BE2C (cell line): Measurements from ENCODE around the gene ZNF385B.
"Not testable (repeated sequence)": the region's sequence is repeated elsewhere in the genome, so short reads cannot be mapped to it uniquely, and the experiment has no call there.

Experiments
- DNase-seq: peaks from one replicate; pipeline ENCODE4 v3.0.0-alpha.2; 2020
- H3K27me3 ChIP-seq: fragments of 250-450 bp; sonication (Bioruptor Pico); 2 replicates; pipeline ENCODE4 v1.5.1; 2020; ENCODE audit warnings: mild to moderate bottlenecking
- H3K36me3 ChIP-seq: fragments of 250-450 bp; sonication (Bioruptor Pico); 2 replicates; pipeline ENCODE4 v1.5.1; 2020; ENCODE audit warnings: mild to moderate bottlenecking
- H3K4me1 ChIP-seq: fragments of 250-450 bp; sonication (Bioruptor Pico); 2 replicates; pipeline ENCODE4 v1.5.1; 2020
- H3K4me3 ChIP-seq: 2 replicates; pipeline ENCODE4 v1.5.1; 2011; ENCODE audit warnings: low read depth, low read length
- H3K9me3 ChIP-seq: fragments of 250-450 bp; sonication (Bioruptor Pico); 2 replicates; pipeline ENCODE4 v1.5.1; 2020
- TF ChIP-seq, protein P1 (sequence below): IDR thresholded peaks from 2 replicates; pipeline ENCODE4 v1.5.1; 2012; ENCODE audit warnings: mild to moderate bottlenecking, low read depth, low read length

ZNF385B gene

DNA sequence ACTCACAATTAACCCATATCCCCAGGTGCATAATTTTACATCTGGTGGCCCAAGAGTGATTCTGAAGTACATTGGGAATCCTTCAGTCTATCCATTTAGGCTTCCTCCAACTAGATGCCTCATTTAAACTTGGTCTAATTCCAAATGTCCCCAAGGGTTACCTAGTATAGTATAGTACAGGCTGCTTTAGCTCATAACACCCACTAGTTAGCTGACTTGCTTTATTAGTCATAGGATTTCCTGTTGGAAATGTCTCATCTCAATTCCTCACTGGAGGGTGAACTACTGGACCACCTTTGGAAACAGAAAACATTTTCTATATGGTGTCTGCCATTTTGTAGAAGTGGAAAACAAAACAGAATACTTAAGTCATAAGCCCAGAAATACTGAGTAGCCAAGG lies 394.3 kb downstream of the ZNF385B start:
- Histone ChIP-seq H3K9me3 (no peaks in the 10 kb centered on the region), H3K36me3 (no peaks in the 10 kb centered on the region), H3K4me3 (no peak overlapping the region), H3K27me3 (no peaks in the 10 kb centered on the region), H3K4me1 (no peaks in the 10 kb centered on the region)
- TF ChIP-seq, protein P1, sequence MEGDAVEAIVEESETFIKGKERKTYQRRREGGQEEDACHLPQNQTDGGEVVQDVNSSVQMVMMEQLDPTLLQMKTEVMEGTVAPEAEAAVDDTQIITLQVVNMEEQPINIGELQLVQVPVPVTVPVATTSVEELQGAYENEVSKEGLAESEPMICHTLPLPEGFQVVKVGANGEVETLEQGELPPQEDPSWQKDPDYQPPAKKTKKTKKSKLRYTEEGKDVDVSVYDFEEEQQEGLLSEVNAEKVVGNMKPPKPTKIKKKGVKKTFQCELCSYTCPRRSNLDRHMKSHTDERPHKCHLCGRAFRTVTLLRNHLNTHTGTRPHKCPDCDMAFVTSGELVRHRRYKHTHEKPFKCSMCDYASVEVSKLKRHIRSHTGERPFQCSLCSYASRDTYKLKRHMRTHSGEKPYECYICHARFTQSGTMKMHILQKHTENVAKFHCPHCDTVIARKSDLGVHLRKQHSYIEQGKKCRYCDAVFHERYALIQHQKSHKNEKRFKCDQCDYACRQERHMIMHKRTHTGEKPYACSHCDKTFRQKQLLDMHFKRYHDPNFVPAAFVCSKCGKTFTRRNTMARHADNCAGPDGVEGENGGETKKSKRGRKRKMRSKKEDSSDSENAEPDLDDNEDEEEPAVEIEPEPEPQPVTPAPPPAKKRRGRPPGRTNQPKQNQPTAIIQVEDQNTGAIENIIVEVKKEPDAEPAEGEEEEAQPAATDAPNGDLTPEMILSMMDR, result no peak
- no peak for DNase-seq

DNA sequence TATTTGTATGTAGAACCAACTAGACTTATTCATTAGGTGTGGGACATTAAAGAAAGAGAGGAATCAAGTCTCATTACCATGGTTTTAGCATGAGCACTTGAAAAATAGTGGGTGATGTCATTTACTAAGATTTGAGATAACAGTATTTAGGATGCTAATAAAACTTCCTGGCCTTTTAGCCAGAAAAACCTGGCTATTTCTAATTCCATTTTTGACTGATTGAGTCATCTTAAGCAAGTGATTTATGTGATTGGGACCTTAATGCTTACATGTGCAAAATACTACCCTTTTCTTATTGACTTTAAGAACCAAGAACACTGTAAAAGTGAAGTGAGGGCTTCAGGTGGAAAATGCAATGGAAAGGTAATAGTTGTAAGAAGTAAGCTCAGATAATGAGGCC lies 400.0 kb downstream of the ZNF385B start:
- TF ChIP-seq, protein P1, result no peak
- H3K36me3 ChIP-seq, result no peaks in the 10 kb centered on the region
- no peak overlapping the region for H3K4me3 ChIP-seq
- no peaks in the 10 kb centered on the region for H3K4me1 ChIP-seq
- no peak for DNase-seq
- H3K27me3 ChIP-seq, result no peaks in the 10 kb centered on the region
- no peaks in the 10 kb centered on the region for H3K9me3 ChIP-seq

DNA sequence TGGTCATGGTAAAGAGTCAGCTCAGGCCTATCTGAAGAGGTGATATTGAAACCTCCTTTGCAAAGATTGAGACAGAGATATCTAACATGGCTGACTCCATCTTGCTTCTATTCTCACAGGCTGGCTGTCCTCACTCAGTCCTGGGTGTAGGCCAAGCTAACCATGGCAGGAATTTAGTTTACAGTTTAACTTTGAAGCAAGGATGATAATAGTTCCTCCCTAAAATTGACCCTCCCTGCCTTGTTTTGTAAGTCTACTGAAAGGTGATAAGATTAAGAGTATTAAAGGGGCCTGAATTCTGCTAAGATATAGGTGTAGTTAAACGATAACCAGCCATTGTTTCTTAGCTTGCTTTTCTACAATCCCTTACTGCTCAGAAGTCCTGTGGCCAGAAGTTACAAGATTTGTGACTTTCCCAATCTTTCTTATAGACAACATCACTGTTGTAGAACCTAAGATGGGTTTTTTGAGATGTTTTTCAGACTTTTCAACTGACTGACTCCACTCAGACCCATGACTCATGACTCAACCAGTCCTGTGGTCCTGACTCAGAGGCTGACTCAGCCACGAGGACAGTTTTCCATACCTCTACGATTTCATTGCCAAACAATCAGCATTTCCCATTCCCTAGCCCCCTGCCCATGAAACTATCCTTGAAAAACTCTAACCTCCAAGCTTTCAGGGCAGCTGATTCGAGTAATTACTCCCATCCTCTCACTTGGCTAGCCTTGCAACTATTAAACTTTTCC lies 401.1 kb downstream of the ZNF385B start:
- Histone ChIP-seq H3K27me3 (no peaks in the 10 kb centered on the region), H3K4me1 (no peaks in the 10 kb centered on the region), H3K36me3 (no peaks in the 10 kb centered on the region), H3K9me3 (no peaks in the 10 kb centered on the region), H3K4me3 (no peak overlapping the region)
- no peak for DNase-seq
- TF ChIP-seq, protein P1, result no peak

DNA sequence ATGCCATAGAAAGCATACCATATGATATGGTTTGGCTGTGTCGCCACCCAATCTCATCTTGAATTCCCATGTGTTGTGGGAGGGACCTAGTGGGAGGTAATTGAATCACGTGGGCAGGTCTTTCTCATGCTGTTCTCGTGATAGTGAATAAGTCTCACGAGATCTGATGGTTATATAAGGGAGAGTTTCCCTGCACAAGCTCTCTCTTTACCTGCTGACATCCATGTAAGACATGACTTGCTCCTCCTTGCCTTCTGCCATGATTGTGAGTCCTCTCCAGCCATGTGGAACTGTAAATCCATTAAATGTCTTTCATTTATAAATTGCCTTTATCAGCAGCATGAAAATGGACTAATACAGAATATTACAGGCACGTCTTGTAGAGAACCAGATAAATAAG lies 403.3 kb downstream of the ZNF385B start:
- not testable (repeated sequence) for H3K4me1 ChIP-seq, DNase-seq, H3K36me3 ChIP-seq, H3K4me3 ChIP-seq, H3K9me3 ChIP-seq, H3K27me3 ChIP-seq

DNA sequence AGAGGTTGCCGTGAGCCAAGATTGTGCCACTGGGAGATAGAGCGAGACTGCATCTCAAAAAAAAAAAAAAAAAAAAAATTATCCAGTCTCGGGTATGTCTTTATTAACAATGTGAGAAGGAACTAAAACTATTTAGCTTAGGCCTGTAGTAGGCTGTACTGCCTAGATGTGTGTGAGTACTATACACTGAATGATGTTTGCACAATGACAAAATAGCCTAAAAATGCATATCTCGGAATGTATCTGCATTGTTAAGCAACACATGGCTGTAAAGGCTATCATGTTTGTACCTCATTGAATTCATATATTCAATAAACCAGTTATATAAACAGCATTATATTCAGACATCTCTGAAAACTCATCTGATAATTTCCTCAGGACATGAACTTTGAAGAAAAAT lies 405.6 kb downstream of the ZNF385B start:
- Histone ChIP-seq H3K27me3 (no peaks in the 10 kb centered on the region), H3K9me3 (no peaks in the 10 kb centered on the region), H3K4me3 (no peak overlapping the region), H3K4me1 (no peaks in the 10 kb centered on the region), H3K36me3 (no peaks in the 10 kb centered on the region)
- TF ChIP-seq, protein P1, result no peak
- DNase-seq, result no peak

DNA sequence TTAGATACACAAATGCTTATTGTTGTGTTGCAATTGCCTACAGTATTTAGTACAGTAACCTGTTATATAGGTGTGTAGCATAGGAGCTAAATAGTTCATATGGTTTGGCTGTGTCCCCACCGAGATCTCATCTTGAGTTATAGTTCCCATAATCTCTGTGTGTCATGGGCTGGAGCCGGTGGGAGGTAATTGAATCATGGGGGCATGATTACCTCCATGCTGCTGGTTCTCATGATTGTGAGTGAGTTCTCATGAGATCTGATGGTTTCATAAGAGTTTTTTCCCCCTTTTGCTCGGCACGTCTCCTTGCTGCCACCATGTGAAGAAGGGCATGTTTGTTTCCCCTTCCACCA lies 406.3 kb downstream of the ZNF385B start:
- TF ChIP-seq, protein P1, result no peak
- no peaks in the 10 kb centered on the region for H3K36me3 ChIP-seq
- no peaks in the 10 kb centered on the region for H3K27me3 ChIP-seq
- no peaks in the 10 kb centered on the region for H3K4me1 ChIP-seq
- no peak for DNase-seq
- H3K4me3 ChIP-seq, result no peak overlapping the region
- H3K9me3 ChIP-seq, result no peaks in the 10 kb centered on the region
